NCI-H524 treated with DMSO at 0.1 percent for 48 hours (cell line): ENCODE measurements around the gene HLA-G.
"Not testable (repeated sequence)": the region's sequence is repeated elsewhere in the genome, so short reads cannot be mapped to it uniquely, and the experiment has no call there.

Experiments
- DNase-seq: peaks from one replicate; lab custom pipeline; 2025; lab: John Stamatoyannopoulos, UW

The HLA-G gene

GRCh38 chr6:29827579-29828470 is at the start of gene HLA-G:
HLA-G (plus strand) TSS chr6:29827825; CDS start chr6:29827845, 20 bp downstream.
- no peak for DNase-seq

GRCh38 chr6:29780019-29780698 is 47.5 kb upstream of the HLA-G start:
- DNase-seq, result not testable (repeated sequence)

GRCh38 chr6:29789176-29789575 is 38.4 kb upstream of the HLA-G start:
- DNase-seq, result no peak

- DNase-seq, result no peak
Measured at GRCh38 chr6:29790626-29791025, 37.0 kb upstream of the HLA-G start.

- DNase-seq, result no peak
Measured at GRCh38 chr6:29791162-29791561, 36.5 kb upstream of the HLA-G start.

GRCh38 chr6:29791786-29792122 is 35.9 kb upstream of the HLA-G start:
- DNase-seq, result no peak

GRCh38 chr6:29792123-29793035 is 35.2 kb upstream of the HLA-G start:
- DNase-seq, result no peak

- DNase-seq, result no peak
Measured at GRCh38 chr6:29793036-29793356, 34.6 kb upstream of the HLA-G start.

- DNase-seq, result no peak
Measured at GRCh38 chr6:29793796-29794195, 33.8 kb upstream of the HLA-G start.

GRCh38 chr6:29796026-29796425 is 31.6 kb upstream of the HLA-G start:
- DNase-seq, result no peak

GRCh38 chr6:29797135-29797534 is 30.5 kb upstream of the HLA-G start:
- DNase-seq, result no peak

- no peak for DNase-seq
Measured at GRCh38 chr6:29797966-29798365, 29.7 kb upstream of the HLA-G start.

- DNase-seq, result no peak
Measured at GRCh38 chr6:29800254-29800653, 27.4 kb upstream of the HLA-G start.

GRCh38 chr6:29806387-29806786 is 21.2 kb upstream of the HLA-G start:
- no peak for DNase-seq

- DNase-seq, result no peak
Measured at GRCh38 chr6:29809249-29809648, 18.4 kb upstream of the HLA-G start.

- no peak for DNase-seq
Measured at GRCh38 chr6:29810371-29810770, 17.3 kb upstream of the HLA-G start.

- DNase-seq, result no peak
Measured at GRCh38 chr6:29811377-29811776, 16.2 kb upstream of the HLA-G start.

- no peak for DNase-seq
Measured at GRCh38 chr6:29813066-29813465, 14.6 kb upstream of the HLA-G start.

GRCh38 chr6:29813809-29814208 is 13.8 kb upstream of the HLA-G start:
- DNase-seq, result no peak

GRCh38 chr6:29814379-29815117 is 13.1 kb upstream of the HLA-G start:
- no peak for DNase-seq

GRCh38 chr6:29815118-29815750 is 12.4 kb upstream of the HLA-G start:
- no peak for DNase-seq
